ENCODE measurements around the gene ECSIT. TPM values are rescaled to one million over a fixed set of nuclear protein-coding genes. Genes with fewer than 3 reads are reported as not detected.
"Not testable (repeated sequence)": the region's sequence is repeated elsewhere in the genome, so short reads cannot be mapped to it uniquely, and the experiment has no call there.

The ECSIT gene
- total RNA-seq, 2 donors from 2014 or later: 27.0 to 37.3 TPM

DNA sequence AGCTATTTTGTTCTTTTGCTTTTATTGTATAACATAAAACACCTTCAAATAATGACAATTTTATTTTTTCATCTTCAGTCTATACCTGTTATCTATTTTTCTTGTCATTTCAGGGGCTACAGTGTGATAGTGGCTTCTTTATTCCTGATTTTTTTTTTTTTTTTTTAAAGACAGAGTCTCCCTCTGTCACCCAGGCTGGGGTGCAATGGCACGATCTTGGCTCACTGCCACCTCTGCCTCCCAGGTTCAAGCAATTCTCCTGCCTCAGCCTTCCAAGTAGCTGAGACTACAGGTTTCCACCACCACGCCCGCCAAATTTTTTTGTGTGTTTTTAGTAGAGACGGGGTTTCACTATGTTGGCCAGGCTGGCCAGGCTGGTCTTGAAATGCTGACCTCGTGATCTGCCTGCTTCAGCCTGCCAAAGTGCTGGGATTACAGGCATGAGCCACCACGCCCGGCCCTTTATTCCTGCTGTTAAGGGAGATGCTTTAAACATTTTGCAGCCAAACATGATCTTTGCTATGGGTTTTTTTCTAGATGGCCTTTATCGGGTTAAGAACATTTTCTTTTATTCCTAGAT is 60.6 kb downstream of the ECSIT start:
- ATAC-seq; DNase-seq (ENCODE audit: low spot score); H3K9me3 Mint-ChIP-seq; H3K36me3 Mint-ChIP-seq; H3K4me1 Mint-ChIP-seq (ENCODE audit: low read depth in 2 of 2); H3K27me3 Mint-ChIP-seq; H3K4me3 Mint-ChIP-seq; H3K27ac Mint-ChIP-seq: not testable (repeated sequence)

GRCh38 chr19:11465600-11465999 is 63.3 kb downstream of the ECSIT start:
- Mint-ChIP-seq H3K4me3 (no peak overlapping the region), H3K4me1 (ENCODE audit: low read depth in 2 of 2) (no peaks in the 10 kb centered on the region), H3K27ac (no peak overlapping the region), H3K36me3 (no peaks in the 10 kb centered on the region), H3K27me3 (peaks cover 2 to 3% of the 10 kb centered on the region in 2 donors), H3K9me3 (no peaks in the 10 kb centered on the region)
- DNase-seq (ENCODE audit: low spot score) (no peak), ATAC-seq (no peak)

DNA sequence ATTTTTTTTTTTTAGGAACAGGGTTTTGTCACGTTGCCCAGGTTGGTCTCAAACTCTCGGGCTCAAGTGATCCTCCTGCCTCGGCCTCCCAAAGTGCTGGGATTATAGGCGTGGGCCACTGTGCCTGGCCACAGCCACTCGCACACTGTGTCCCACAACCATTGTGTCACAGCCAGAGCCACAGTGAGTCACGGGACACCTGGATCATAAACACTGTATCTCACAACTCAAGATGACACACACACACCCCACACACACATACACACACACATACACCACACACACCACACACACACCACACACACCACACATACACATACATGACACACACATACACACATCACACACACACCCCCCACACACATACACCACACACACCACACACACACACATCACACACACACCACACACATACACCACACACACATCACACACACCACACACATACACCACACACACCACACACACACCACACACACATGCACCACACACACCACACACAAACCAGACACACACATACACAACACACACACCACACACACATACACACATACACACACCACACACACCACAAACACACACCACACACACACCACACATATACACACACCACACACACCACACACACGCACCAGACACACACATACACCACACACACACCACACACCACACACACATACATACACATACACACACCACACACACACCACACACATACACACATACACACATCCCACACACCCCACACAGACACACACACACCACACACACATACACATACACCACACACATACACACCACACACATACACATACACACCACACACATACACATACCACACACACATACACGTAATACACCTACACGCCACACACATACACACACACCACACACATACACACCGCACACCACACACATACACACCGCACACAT is 64.3 kb downstream of the ECSIT start:
- H3K36me3 Mint-ChIP-seq: no peaks in the 10 kb centered on the region
- peaks cover 10 to 12% of the 10 kb centered on the region in 2 donors for H3K27me3 Mint-ChIP-seq
- H3K4me1 Mint-ChIP-seq (ENCODE audit: low read depth in 2 of 2): no peaks in the 10 kb centered on the region
- no peak for ATAC-seq
- no peak overlapping the region for H3K27ac Mint-ChIP-seq
- no peak for DNase-seq (ENCODE audit: low spot score)
- H3K4me3 Mint-ChIP-seq: no peak overlapping the region
- H3K9me3 Mint-ChIP-seq: no peaks in the 10 kb centered on the region

DNA sequence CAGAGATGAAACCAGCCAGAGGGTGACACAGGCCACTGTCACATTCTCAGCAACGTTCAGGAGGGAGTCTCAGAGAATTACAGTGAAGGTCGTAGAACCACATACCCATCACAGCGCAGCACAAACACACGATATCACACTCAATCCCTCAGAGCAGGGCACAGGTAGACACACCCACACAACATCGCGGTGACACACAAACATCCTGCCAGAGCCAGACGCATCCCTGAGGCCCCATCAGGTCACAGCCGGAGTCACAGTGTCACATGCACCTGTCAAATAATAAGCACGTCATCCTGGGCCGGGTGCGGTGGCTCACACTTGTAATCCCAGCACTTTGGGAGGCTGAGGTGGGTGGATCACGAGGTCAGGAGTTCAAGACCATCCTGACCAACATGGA is 65.5 kb downstream of the ECSIT start:
- Mint-ChIP-seq H3K27me3 (peaks cover 10 to 12% of the 10 kb centered on the region in 2 donors), H3K36me3 (no peaks in the 10 kb centered on the region), H3K4me3 (no peak overlapping the region), H3K9me3 (no peaks in the 10 kb centered on the region), H3K27ac (no peak overlapping the region), H3K4me1 (ENCODE audit: low read depth in 2 of 2) (no peaks in the 10 kb centered on the region)
- ATAC-seq: no peak
- no peak for DNase-seq (ENCODE audit: low spot score)

DNA sequence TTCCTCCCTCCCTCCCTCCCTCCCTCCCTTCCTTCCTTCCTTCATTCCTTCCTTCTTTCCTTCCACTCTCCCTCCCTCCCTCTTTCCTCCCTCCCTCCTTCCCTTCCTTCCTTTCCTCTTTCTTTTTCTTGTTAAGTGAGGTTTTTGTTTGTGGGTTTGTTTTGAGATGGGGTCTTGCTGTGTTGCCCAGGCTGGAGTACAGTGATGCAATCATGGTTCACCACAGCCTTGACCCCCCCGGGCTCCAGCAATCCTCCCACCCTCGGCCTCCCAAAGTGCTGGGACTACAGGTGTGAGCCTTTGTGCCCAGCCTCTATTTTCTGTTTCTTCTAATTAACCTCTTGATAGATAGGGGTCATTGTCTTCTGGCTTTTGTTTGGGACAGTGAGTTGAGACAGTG is 67.5 kb downstream of the ECSIT start:
- Mint-ChIP-seq H3K36me3 (no peaks in the 10 kb centered on the region), H3K4me1 (ENCODE audit: low read depth in 2 of 2) (no peaks in the 10 kb centered on the region), H3K27me3 (peaks cover 8 to 12% of the 10 kb centered on the region in 2 donors), H3K9me3 (no peaks in the 10 kb centered on the region), H3K4me3 (no peak overlapping the region), H3K27ac (no peak overlapping the region)
- no peak for DNase-seq (ENCODE audit: low spot score)
- no peak for ATAC-seq

DNA sequence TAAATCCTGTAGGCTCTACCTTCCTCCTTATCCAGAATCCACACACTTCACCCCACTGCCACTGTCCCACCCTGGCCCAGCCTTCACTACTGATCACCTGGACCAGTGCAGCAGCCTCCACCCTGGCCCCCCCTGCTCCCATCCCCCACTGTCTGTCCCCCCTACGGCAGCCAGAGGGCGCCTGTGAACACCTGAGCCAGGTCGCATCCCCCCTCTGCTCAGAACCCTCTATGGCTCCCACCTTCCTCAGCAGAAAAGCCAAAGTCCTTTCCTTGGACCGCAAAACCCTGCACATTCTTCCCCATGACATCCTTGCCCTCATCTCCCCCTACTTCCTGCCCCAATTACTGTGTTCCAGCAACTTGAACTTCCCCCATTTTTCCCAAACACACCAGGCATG is 68.7 kb downstream of the ECSIT start:
- H3K27me3 Mint-ChIP-seq: peaks cover 8 to 12% of the 10 kb centered on the region in 2 donors

GRCh38 chr19:11458912-11459311 is 70.0 kb downstream of the ECSIT start:
- H3K4me1 Mint-ChIP-seq (ENCODE audit: low read depth in 2 of 2); DNase-seq (ENCODE audit: low spot score); H3K27ac Mint-ChIP-seq; H3K36me3 Mint-ChIP-seq; H3K9me3 Mint-ChIP-seq; H3K4me3 Mint-ChIP-seq; ATAC-seq: not testable (repeated sequence)
- peaks cover 8 to 12% of the 10 kb centered on the region in 2 donors for H3K27me3 Mint-ChIP-seq

More for the DNA sequence above, 68.7 kb downstream of the ECSIT start:
- H3K36me3 Mint-ChIP-seq: no peaks in the 10 kb centered on the region
- DNase-seq (ENCODE audit: low spot score): no peak
- H3K9me3 Mint-ChIP-seq: no peaks in the 10 kb centered on the region
- H3K4me1 Mint-ChIP-seq (ENCODE audit: low read depth in 2 of 2): no peaks in the 10 kb centered on the region
- ATAC-seq: peak in 1 of 2 donors; percentile 32
- no peak overlapping the region for H3K27ac Mint-ChIP-seq
- H3K4me3 Mint-ChIP-seq: no peak overlapping the region

- Mint-ChIP-seq H3K36me3 (no peaks in the 10 kb centered on the region), H3K9me3 (no peaks in the 10 kb centered on the region), H3K27me3 (peaks cover 8 to 12% of the 10 kb centered on the region in 2 donors), H3K4me3 (no peak overlapping the region), H3K4me1 (ENCODE audit: low read depth in 2 of 2) (no peaks in the 10 kb centered on the region), H3K27ac (no peak overlapping the region)
- DNase-seq (ENCODE audit: low spot score): no peak
- ATAC-seq: peak; percentile 17 to 34
Observed at GRCh38 chr19:11458236-11458900, 70.6 kb downstream of the ECSIT start.

DNA sequence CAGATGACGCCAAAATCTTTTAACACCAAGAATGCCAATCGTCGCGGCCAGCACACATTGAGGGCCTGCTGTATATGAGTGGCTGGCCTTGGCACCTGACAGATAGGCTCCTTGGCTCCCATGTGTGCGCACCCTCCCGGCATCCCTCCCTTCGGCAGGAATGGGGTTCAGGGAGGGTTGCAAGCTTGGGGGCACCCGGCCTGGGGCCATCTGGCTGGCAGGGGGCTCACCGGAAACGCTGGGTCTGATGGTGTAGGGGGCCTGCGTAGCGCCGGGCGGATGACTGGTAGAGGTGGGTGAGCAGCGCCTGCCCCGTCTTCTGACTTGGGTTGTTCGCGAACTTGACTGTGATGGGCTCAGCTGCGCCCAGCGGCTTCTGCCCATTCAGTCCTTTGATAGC is 71.1 kb downstream of the ECSIT start:
- DNase-seq (ENCODE audit: low spot score): no peak
- ATAC-seq: peak in 1 of 2 donors; percentile 9
- no peaks in the 10 kb centered on the region for H3K9me3 Mint-ChIP-seq
- H3K27me3 Mint-ChIP-seq: peaks cover 8 to 12% of the 10 kb centered on the region in 2 donors
- H3K27ac Mint-ChIP-seq: no peak overlapping the region
- no peak overlapping the region for H3K4me3 Mint-ChIP-seq
- no peaks in the 10 kb centered on the region for H3K36me3 Mint-ChIP-seq
- no peaks in the 10 kb centered on the region for H3K4me1 Mint-ChIP-seq (ENCODE audit: low read depth in 2 of 2)

DNA sequence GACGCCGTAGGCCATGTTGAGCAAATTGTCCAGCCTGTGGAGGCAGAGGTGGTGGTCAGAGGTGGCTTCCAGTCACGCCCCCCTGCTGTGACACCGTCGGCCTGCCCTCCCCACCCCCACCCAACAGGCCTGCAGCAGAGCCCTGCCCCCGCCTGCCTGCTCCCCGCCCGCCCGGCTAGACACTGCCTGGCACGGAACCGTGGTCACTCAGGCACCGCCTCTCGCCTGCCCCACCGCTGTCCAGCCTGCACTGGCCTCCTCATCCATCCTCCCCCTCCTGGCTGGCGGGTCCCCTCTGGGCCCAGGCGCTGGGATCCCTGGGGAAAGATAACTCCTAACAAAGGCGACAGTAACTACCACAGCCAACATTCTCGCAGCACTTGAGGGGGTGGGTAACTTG is 71.8 kb downstream of the ECSIT start:
- no peaks in the 10 kb centered on the region for H3K9me3 Mint-ChIP-seq
- no peaks in the 10 kb centered on the region for H3K4me1 Mint-ChIP-seq (ENCODE audit: low read depth in 2 of 2)
- H3K36me3 Mint-ChIP-seq: no peaks in the 10 kb centered on the region
- no peak overlapping the region for H3K27ac Mint-ChIP-seq
- H3K4me3 Mint-ChIP-seq: no peak overlapping the region
- DNase-seq (ENCODE audit: low spot score): no peak
- peaks cover 8 to 12% of the 10 kb centered on the region in 2 donors for H3K27me3 Mint-ChIP-seq
- ATAC-seq: peak in 1 of 2 donors; percentile 7

GRCh38 chr19:11456659-11457058 is 72.3 kb downstream of the ECSIT start:
- no peak overlapping the region for H3K27ac Mint-ChIP-seq
- no peaks in the 10 kb centered on the region for H3K36me3 Mint-ChIP-seq
- no peak for ATAC-seq
- DNase-seq (ENCODE audit: low spot score): no peak
- H3K27me3 Mint-ChIP-seq: peaks cover 8 to 12% of the 10 kb centered on the region in 2 donors
- no peak overlapping the region for H3K4me3 Mint-ChIP-seq
- H3K9me3 Mint-ChIP-seq: no peaks in the 10 kb centered on the region
- no peaks in the 10 kb centered on the region for H3K4me1 Mint-ChIP-seq (ENCODE audit: low read depth in 2 of 2)
